SU-DHL-6 (cell line): Measurements from ENCODE around the gene CARD9.

ENCODE experiments used
- H2AFZ ChIP-seq: fragments of 200-600 bp; sonication (generic); 2 replicates; pipeline ENCODE4 v1.6.1; 2014; ENCODE audit warnings: low read depth, mild to moderate bottlenecking, moderate library complexity, mixed read lengths, antibody characterized with exemption, low read length; ENCODE audit not compliant: severe bottlenecking
- H3F3A ChIP-seq: fragments of 200-600 bp; shearing (Covaris generic); 2 replicates; pipeline ENCODE4 v1.6.0; 2016; ENCODE audit warnings: antibody characterized with exemption, mild to moderate bottlenecking; ENCODE audit not compliant: insufficient read depth
- H3K27ac ChIP-seq: fragments of 200-600 bp; sonication (generic); 2 replicates; pipeline ENCODE4 v1.5.1; 2016; ENCODE audit warnings: low read depth, mild to moderate bottlenecking, low read length, moderate library complexity, mixed read lengths
- H3K27me3 ChIP-seq: fragments of 200-600 bp; sonication (generic), shearing (Covaris generic); 2 replicates; pipeline ENCODE4 v1.6.0; 2014; ENCODE audit warnings: mild to moderate bottlenecking, low read length
- H3K36me3 ChIP-seq: fragments of 200-600 bp; sonication (generic); 2 replicates; pipeline ENCODE4 v1.6.1; 2014; ENCODE audit warnings: mild to moderate bottlenecking, low read length, mixed read lengths
- H3K4me2 ChIP-seq: fragments of 300-600, 200-600 bp; shearing (Covaris generic), sonication (generic); 2 replicates; pipeline ENCODE4 v1.6.0; 2014; ENCODE audit warnings: low read length, low read depth, mild to moderate bottlenecking; ENCODE audit not compliant: poor library complexity, severe bottlenecking
- H3K4me3 ChIP-seq: fragments of 200-600 bp; sonication (generic); 2 replicates; pipeline ENCODE4 v1.5.1; 2014; ENCODE audit warnings: antibody characterized with exemption, low read length, mild to moderate bottlenecking, mixed read lengths; ENCODE audit not compliant: insufficient read depth, poor library complexity, severe bottlenecking
- H3K79me2 ChIP-seq: fragments of 200-600 bp; sonication (generic); 2 replicates; pipeline ENCODE4 v1.6.1; 2014; ENCODE audit warnings: mild to moderate bottlenecking, low read length, moderate library complexity; ENCODE audit not compliant: insufficient read depth
- H3K9ac ChIP-seq: fragments of 200-600 bp; sonication (generic); 2 replicates; pipeline ENCODE4 v1.7.0; 2014; ENCODE audit warnings: mild to moderate bottlenecking, low read length
- H3K9me2 ChIP-seq: fragments of 200-600 bp; sonication (generic); replicated peaks from 2 replicates; pipeline ENCODE4 v1.6.1; 2014; ENCODE audit warnings: low read length; ENCODE audit not compliant: insufficient read depth
- H3K9me3 ChIP-seq: fragments of 200-600 bp; sonication (generic); 2 replicates; pipeline ENCODE4 v1.6.1; 2014; ENCODE audit warnings: low read length, mixed read lengths; ENCODE audit not compliant: insufficient read depth
- H4K20me1 ChIP-seq: fragments of 200-600 bp; sonication (generic); 2 replicates; pipeline ENCODE4 v1.6.1; 2014; ENCODE audit warnings: low read depth, mild to moderate bottlenecking, antibody characterized with exemption, low read length, moderate library complexity, mixed read lengths
- CTCF ChIP-seq: fragments of 200-600 bp; sonication (generic); IDR thresholded peaks from one replicate; pipeline ENCODE4 v1.5.1; 2017; ENCODE audit warnings: antibody characterized with exemption, mild to moderate bottlenecking, low read length, moderate library complexity; ENCODE audit not compliant: insufficient read depth, poor library complexity, severe bottlenecking
- EZH2phosphoT487 ChIP-seq: fragments of 200-600 bp; sonication (generic), shearing (Covaris generic); conservative IDR thresholded peaks from 2 replicates; pipeline ENCODE4 v1.6.1; 2018; ENCODE audit warnings: mild to moderate bottlenecking, antibody characterized with exemption, low read length, moderate library complexity, mixed read lengths

CARD9 gene

GRCh38 chr9:136355616-136356557 lies 17.6 kb downstream of the CARD9 start:
- H2AFZ ChIP-seq = no peak overlapping the region

GRCh38 chr9:136354592-136355085 lies 18.8 kb downstream of the CARD9 start:
- Histone ChIP-seq H4K20me1 (no peaks in the 10 kb centered on the region), H3K27me3 (no peaks in the 10 kb centered on the region), H3K4me2 (no peak overlapping the region), H3K36me3 (no peaks in the 10 kb centered on the region), H3K9me2 (no peaks in the 10 kb centered on the region), H3K9ac (no peak overlapping the region), H3F3A (no peaks in the 10 kb centered on the region), H2AFZ (no peak overlapping the region), H3K27ac (no peak overlapping the region), H3K79me2 (no peaks in the 10 kb centered on the region), H3K9me3 (no peaks in the 10 kb centered on the region), H3K4me3 (no peak overlapping the region)
- TF ChIP-seq CTCF (no peak), EZH2phosphoT487 (no peak)

More at GRCh38 chr9:136355616-136356557, 17.6 kb downstream of the CARD9 start:
- no peaks in the 10 kb centered on the region for H3K27me3 ChIP-seq
- no peak overlapping the region for H3K4me2 ChIP-seq
- no peaks in the 10 kb centered on the region for H3K36me3 ChIP-seq
- no peak overlapping the region for H3K9ac ChIP-seq
- H4K20me1 ChIP-seq = no peaks in the 10 kb centered on the region
- H3K27ac ChIP-seq = no peak overlapping the region
- H3F3A ChIP-seq = no peaks in the 10 kb centered on the region
- no peaks in the 10 kb centered on the region for H3K79me2 ChIP-seq
- no peaks in the 10 kb centered on the region for H3K9me3 ChIP-seq
- no peaks in the 10 kb centered on the region for H3K9me2 ChIP-seq
- H3K4me3 ChIP-seq = no peak overlapping the region
- TF ChIP-seq CTCF (no peak), EZH2phosphoT487 (no peak)

GRCh38 chr9:136353757-136354488 lies 19.5 kb downstream of the CARD9 start:
- H3K27me3 ChIP-seq = no peaks in the 10 kb centered on the region
- H3K9me3 ChIP-seq = no peaks in the 10 kb centered on the region
- no peaks in the 10 kb centered on the region for H4K20me1 ChIP-seq
- TF ChIP-seq EZH2phosphoT487 = no peak
- no peak for TF ChIP-seq CTCF
- H3K9me2 ChIP-seq = no peaks in the 10 kb centered on the region
- H2AFZ ChIP-seq = no peak overlapping the region
- H3K79me2 ChIP-seq = no peaks in the 10 kb centered on the region
- H3K4me2 ChIP-seq = no peak overlapping the region
- no peak overlapping the region for H3K9ac ChIP-seq
- H3F3A ChIP-seq = no peaks in the 10 kb centered on the region
- no peaks in the 10 kb centered on the region for H3K36me3 ChIP-seq
- no peak overlapping the region for H3K27ac ChIP-seq
- H3K4me3 ChIP-seq = no peak overlapping the region
